PC-9 (cell line): ENCODE results near the gene ZC3H8.

Source experiments
- CTCF ChIP-seq: fragments of 200-600 bp; sonication (generic); conservative IDR thresholded peaks from 2 replicates; pipeline ENCODE4 v1.6.1; 2017; ENCODE audit warnings: mixed run types, antibody characterized with exemption, mild to moderate bottlenecking, moderate library complexity
- EZH2 ChIP-seq: fragments of 200-600 bp; sonication (generic); IDR thresholded peaks from 2 replicates; pipeline ENCODE4 v1.8.0; 2017; ENCODE audit warnings: antibody characterized with exemption, low read depth

- TF ChIP-seq CTCF = no peak
- no peak for TF ChIP-seq EZH2
Measured at GRCh38 chr2:112185131-112185530, 69.7 kb downstream of the ZC3H8 start.
